ENCODE measurements around the gene ACACA. TPM values are rescaled to one million over a fixed set of nuclear protein-coding genes. Genes with fewer than 3 reads are reported as not detected.
"Not testable (repeated sequence)": the region's sequence is repeated elsewhere in the genome, so short reads cannot be mapped to it uniquely, and the experiment has no call there.

ACACA gene
- total RNA-seq, 3 donors from 2014 or later (not counting 1 experiment from before 2014, with no cell fraction given), result 22.9 to 23.9 (median 23.6) TPM

GRCh38 chr17:37358098-37358829, 48.4 kb downstream of the ACACA start:
- TF ChIP-seq CTCF (IDR thresholded peaks at IDR 0.05), result no peak
- ATAC-seq, result no peak
- peak in 1 of 2 donors; percentile 39 for DNase-seq

DNA sequence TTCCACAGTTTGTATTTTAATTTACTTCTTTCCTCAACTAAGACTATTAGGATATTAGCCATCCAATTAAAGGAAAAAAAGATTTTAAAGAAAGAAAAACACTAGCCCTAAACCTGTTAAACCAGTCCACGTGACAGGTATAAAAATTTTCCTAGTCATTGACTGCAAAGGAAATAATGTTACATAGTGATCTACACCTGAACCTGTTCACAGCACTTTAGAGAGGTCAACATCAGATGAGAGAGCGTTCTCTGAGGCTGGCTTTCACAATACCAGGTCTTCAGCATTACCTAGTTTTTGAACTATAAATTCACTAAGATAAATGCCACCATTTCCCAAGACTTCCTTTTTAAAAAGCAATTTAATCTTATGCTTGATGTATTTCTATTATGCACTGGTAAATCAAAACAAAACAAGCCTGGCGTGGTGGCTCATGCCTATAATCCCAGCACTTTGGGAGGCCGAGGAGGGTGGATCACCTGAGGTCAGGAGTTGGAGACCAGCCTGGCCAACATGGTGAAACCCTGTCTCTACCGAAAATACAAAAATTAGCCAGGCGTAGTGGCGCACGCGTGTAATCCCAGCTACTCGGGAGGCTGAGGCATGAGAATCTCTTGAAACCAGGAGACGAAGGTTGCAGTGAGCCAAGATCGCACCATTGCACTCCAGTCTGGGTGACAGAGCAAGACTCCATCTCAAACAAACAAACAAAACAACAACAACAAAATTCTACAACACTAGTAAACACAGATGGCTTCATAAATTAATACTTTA, 49.7 kb downstream of the ACACA start:
- DNase-seq; H3K9me3 ChIP-seq (ENCODE audit: control insufficient read depth, insufficient read depth, low read length); H3K36me3 ChIP-seq (ENCODE audit: control insufficient read depth, insufficient read depth, low read length); H3K9me3 Mint-ChIP-seq; H3K27me3 ChIP-seq (ENCODE audit: control insufficient read depth, insufficient read depth, low read length); intact Hi-C loops (cut with micrococcal nuclease); ATAC-seq; H3K27me3 Mint-ChIP-seq (ENCODE audit: low read depth in 2 of 2); H3K36me3 Mint-ChIP-seq; H3K4me3 ChIP-seq (ENCODE audit: low read length); H3K27ac ChIP-seq (ENCODE audit: low read length): not testable (repeated sequence)
- Mint-ChIP-seq H3K27ac (peak overlapping the region in 1 of 2 donors; percentile 85), H3K4me3 (peak overlapping the region; percentile 64), H3K4me1 (peaks cover 19% of the 10 kb centered on the region in 2 donors)
- peaks cover 16% of the 10 kb centered on the region for H3K4me1 ChIP-seq (ENCODE audit: control insufficient read depth, insufficient read depth, low read length)
- WGBS (ENCODE audit: insufficient coverage), result 97% methylated on average over 12 of the region's 12 CpGs

More at GRCh38 chr17:37358098-37358829, 48.4 kb downstream of the ACACA start:
- intact Hi-C loops (cut with micrococcal nuclease), result no loop called here
- Mint-ChIP-seq H3K27ac (peak overlapping the region; percentile 81 to 85), H3K27me3 (ENCODE audit: low read depth in 2 of 2) (no peaks in the 10 kb centered on the region), H3K4me1 (peaks cover 19% of the 10 kb centered on the region in 2 donors), H3K9me3 (no peaks in the 10 kb centered on the region), H3K4me3 (peak overlapping the region; percentile 83), H3K36me3 (no peaks in the 10 kb centered on the region)
- Histone ChIP-seq H3K27ac (ENCODE audit: low read length) (peak overlapping the region; percentile 67), H3K27me3 (ENCODE audit: control insufficient read depth, insufficient read depth, low read length) (no peaks in the 10 kb centered on the region), H3K4me1 (ENCODE audit: control insufficient read depth, insufficient read depth, low read length) (peaks cover 16% of the 10 kb centered on the region), H3K36me3 (ENCODE audit: control insufficient read depth, insufficient read depth, low read length) (no peaks in the 10 kb centered on the region), H3K4me3 (ENCODE audit: low read length) (peak overlapping the region; percentile 72), H3K9me3 (ENCODE audit: control insufficient read depth, insufficient read depth, low read length) (no peaks in the 10 kb centered on the region)
- WGBS (ENCODE audit: insufficient coverage), result 14% methylated on average over 18 of the region's 21 CpGs

- H3K9me3 Mint-ChIP-seq; H3K27me3 ChIP-seq (ENCODE audit: control insufficient read depth, insufficient read depth, low read length); H3K9me3 ChIP-seq (ENCODE audit: control insufficient read depth, insufficient read depth, low read length); H3K4me1 Mint-ChIP-seq; intact Hi-C loops (cut with micrococcal nuclease); H3K36me3 Mint-ChIP-seq; H3K4me3 Mint-ChIP-seq; H3K27me3 Mint-ChIP-seq (ENCODE audit: low read depth in 2 of 2); ATAC-seq; DNase-seq; H3K36me3 ChIP-seq (ENCODE audit: control insufficient read depth, insufficient read depth, low read length); H3K4me1 ChIP-seq (ENCODE audit: control insufficient read depth, insufficient read depth, low read length); H3K27ac ChIP-seq (ENCODE audit: low read length); H3K27ac Mint-ChIP-seq; H3K4me3 ChIP-seq (ENCODE audit: low read length): not testable (repeated sequence)
- WGBS (ENCODE audit: insufficient coverage), result 97% methylated on average over 8 of the region's 8 CpGs
Measured at GRCh38 chr17:37346863-37347402, 59.7 kb downstream of the ACACA start.

GRCh38 chr17:37344519-37344918, 62.1 kb downstream of the ACACA start:
- Mint-ChIP-seq H3K9me3 (no peaks in the 10 kb centered on the region), H3K27me3 (ENCODE audit: low read depth in 2 of 2) (no peaks in the 10 kb centered on the region), H3K36me3 (no peaks in the 10 kb centered on the region), H3K27ac (no peak overlapping the region), H3K4me1 (peaks cover 0 to 7% of the 10 kb centered on the region in 2 donors), H3K4me3 (no peak overlapping the region)
- no peak for DNase-seq
- intact Hi-C loops (cut with micrococcal nuclease), result no loop called here
- Histone ChIP-seq H3K4me3 (ENCODE audit: low read length) (no peak overlapping the region), H3K4me1 (ENCODE audit: control insufficient read depth, insufficient read depth, low read length) (no peaks in the 10 kb centered on the region), H3K36me3 (ENCODE audit: control insufficient read depth, insufficient read depth, low read length) (no peaks in the 10 kb centered on the region), H3K9me3 (ENCODE audit: control insufficient read depth, insufficient read depth, low read length) (no peaks in the 10 kb centered on the region), H3K27me3 (ENCODE audit: control insufficient read depth, insufficient read depth, low read length) (no peaks in the 10 kb centered on the region), H3K27ac (ENCODE audit: low read length) (no peak overlapping the region)
- WGBS (ENCODE audit: insufficient coverage), result 96% methylated on average over 3 of the region's 4 CpGs
- no peak for ATAC-seq
- TF ChIP-seq CTCF (IDR thresholded peaks at IDR 0.05), result no peak
